CD4-positive, alpha-beta T cell (primary cell): ENCODE data around the gene GRIPAP1. TPM values are rescaled to one million over a fixed set of nuclear protein-coding genes. Genes with fewer than 3 reads are reported as not detected.

Source experiments
- ATAC-seq: fragments of 200-7000 bp; cut with Tn5 transposase; one replicate; pipeline ENCODE4 v1.10.0; 2022; ENCODE audit warnings: mild to moderate bottlenecking; ENCODE audit not compliant: poor library complexity
- CTCF ChIA-PET: fragments of 350-600 bp; sonication (Branson Sonifier 250); formaldehyde crosslinking; loops from one replicate; lab custom pipeline; 2021; ENCODE audit warnings: antibody characterized with exemption, inconsistent platforms; lab: Charles Lee
- POLR2A ChIA-PET: fragments of 350-600 bp; sonication (Branson Sonifier 250); formaldehyde crosslinking; loops from one replicate; lab custom pipeline; 2021; ENCODE audit warnings: antibody characterized with exemption, inconsistent platforms; lab: Charles Lee
- DNase-seq, 14 experiments: peaks; one replicate each; pipeline ENCODE4 v3.0.0-alpha.2; 2013 to 2020; ENCODE audit warnings: mixed read lengths in 2 of 14
- H3K27ac ChIP-seq, 2 donors: one replicate each; pipeline versions ENCODE4 v1.5.1 to v1.7.0; 2013; ENCODE audit warnings: low read length in 2 of 2, low read depth in 1 of 2, mild to moderate bottlenecking in 1 of 2
- H3K27me3 ChIP-seq, 2 experiments: 1 replicate in 1 of 2; 2 replicates in 1 of 2; pipeline versions ENCODE4 v1.6.1 to v1.7.0; 2013; ENCODE audit warnings: low read length in 2 of 2, control low read depth in 1 of 2, mild to moderate bottlenecking in 1 of 2, moderate library complexity in 1 of 2; ENCODE audit not compliant: insufficient read depth in 2 of 2, control insufficient read depth in 1 of 2
- H3K36me3 ChIP-seq: one replicate; pipeline ENCODE4 v1.6.1; 2013; ENCODE audit warnings: low read length, control low read depth; ENCODE audit not compliant: insufficient read depth
- H3K4me1 ChIP-seq: one replicate; pipeline ENCODE4 v1.6.1; 2013; ENCODE audit warnings: low read length, control low read depth; ENCODE audit not compliant: insufficient read depth
- H3K4me3 ChIP-seq: one replicate; pipeline ENCODE4 v1.5.1; 2013; ENCODE audit warnings: mild to moderate bottlenecking, low read length, moderate library complexity
- H3K9me3 ChIP-seq, 2 experiments: 1 replicate in 1 of 2; 2 replicates in 1 of 2; pipeline versions ENCODE4 v1.6.1 to v1.7.0; 2013; ENCODE audit warnings: low read length in 2 of 2, mild to moderate bottlenecking in 2 of 2, control low read depth in 1 of 2, moderate library complexity in 1 of 2; ENCODE audit not compliant: control insufficient read depth in 1 of 2, insufficient read depth in 1 of 2
- H3K27ac Mint-ChIP-seq: one replicate; pipeline ENCODE4 v1.8.0; 2020; ENCODE audit warnings: mixed read lengths
- H3K27me3 Mint-ChIP-seq: one replicate; pipeline ENCODE4 v1.8.0; 2021; ENCODE audit warnings: mixed read lengths
- H3K36me3 Mint-ChIP-seq: one replicate; pipeline ENCODE4 v1.8.0; 2021; ENCODE audit warnings: low read depth, mixed read lengths
- H3K4me1 Mint-ChIP-seq: one replicate; pipeline ENCODE4 v1.8.0; 2021; ENCODE audit warnings: low read depth, mixed read lengths
- H3K4me3 Mint-ChIP-seq: one replicate; pipeline ENCODE4 v1.8.0; 2020; ENCODE audit warnings: mild to moderate bottlenecking, mixed read lengths
- H3K9me3 Mint-ChIP-seq: one replicate; pipeline ENCODE4 v1.8.0; 2020; ENCODE audit warnings: mixed read lengths
- CTCF ChIP-seq: fragments of 200-600 bp; IDR thresholded peaks from one replicate; pipeline ENCODE4 v1.8.0; 2022; ENCODE audit warnings: antibody characterized with exemption, mild to moderate bottlenecking
- intact Hi-C, 2 experiments: fragments of 100-400 bp; cut with DNase I in 1 of 2; cut with micrococcal nuclease in 1 of 2; formaldehyde crosslinking; loops; one replicate each; pipeline versions ENCODE4 v1.15.1 to v1.9.0; 2023 to 2025; cut with DNase I, micrococcal nuclease
- total RNA-seq, 174 experiments: library from RNA in 2 of 174; stranded (reverse) in 2 of 174; gene quantifications; one replicate each; pipeline ENCODE4 v1.2.3 and lab custom pipeline; 2021 to 2026

The GRIPAP1 gene
- total RNA-seq, 2 experiments from 2014 or later = 100 to 101 TPM

- Histone ChIP-seq H3K36me3 (peaks cover 54% of the 10 kb centered on the region), H3K27ac (no peak overlapping the region), H3K4me1 (peaks cover 64% of the 10 kb centered on the region), H3K27me3 (no peaks in the 10 kb centered on the region), H3K4me3 (no peak overlapping the region), H3K9me3 (no peaks in the 10 kb centered on the region)
- DNase-seq = peak in 1 of 14 experiments; percentile 10
- H3K4me1 Mint-ChIP-seq = peaks cover 39% of the 10 kb centered on the region
- TF ChIP-seq CTCF = no peak
- peak overlapping the region; percentile 58 for H3K4me3 Mint-ChIP-seq
- ChIA-PET POLR2A (interaction anchor here (1.8 to 11.7 kb wide), 2 partner anchors 12 to 16 kb away, joined by 5 to 335 read pairs; partner anchors contain the start of gene SLC35A2), CTCF (no interaction called here)
- no peak for ATAC-seq
- intact Hi-C loops = no loop called here
- H3K27ac Mint-ChIP-seq = peak overlapping the region; percentile 85
- no peaks in the 10 kb centered on the region for H3K27me3 Mint-ChIP-seq
- no peaks in the 10 kb centered on the region for H3K9me3 Mint-ChIP-seq
- peaks cover 66% of the 10 kb centered on the region for H3K36me3 Mint-ChIP-seq
Measured at GRCh38 chrX:48923771-48924170, 78.3 kb downstream of the GRIPAP1 start.

Other genes starting within 250 kb of the GRIPAP1 start
- not detected for gene GLOD5, start 240.5 kb downstream of the GRIPAP1 start, total RNA-seq
- not detected for gene GATA1, start 215.7 kb downstream of the GRIPAP1 start, total RNA-seq
- gene HDAC6, start 200.2 kb downstream of the GRIPAP1 start, total RNA-seq = 10 to 100 TPM; 95.2 to 95.7 TPM
- gene ERAS, start 175.8 kb downstream of the GRIPAP1 start, total RNA-seq = not detected
- gene PCSK1N, start 166.7 kb downstream of the GRIPAP1 start, total RNA-seq = 1 to 10 TPM; 3.5 to 4.9 TPM
- 10 to 100 TPM; 40.0 to 40.3 TPM for gene TIMM17B, start 104.5 kb downstream of the GRIPAP1 start, total RNA-seq
- gene PQBP1, start 104.3 kb downstream of the GRIPAP1 start, total RNA-seq = 10 to 100 TPM; 73.0 to 76.6 TPM
- gene SLC35A2, start 90.6 kb downstream of the GRIPAP1 start, total RNA-seq = 10 to 100 TPM; 19.1 to 21.8 TPM
- gene PIM2, start 83.2 kb downstream of the GRIPAP1 start, total RNA-seq = 100 to 1,000 TPM; 212 to 225 TPM
- 10 to 100 TPM; 81.3 to 92.1 TPM for gene OTUD5, start 44.7 kb downstream of the GRIPAP1 start, total RNA-seq
- 1 to 10 TPM; 1.5 to 2.7 TPM for gene KCND1, start 30.4 kb downstream of the GRIPAP1 start, total RNA-seq
- 10 to 100 TPM; 38.6 to 40.9 TPM for gene TFE3, start 41.1 kb upstream of the GRIPAP1 start, total RNA-seq
- gene CCDC120, start 56.7 kb upstream of the GRIPAP1 start, total RNA-seq = 10 to 100 TPM; 11.5 to 12.2 TPM
- 10 to 100 TPM; 17.1 to 21.0 TPM for gene PRAF2, start 71.7 kb upstream of the GRIPAP1 start, total RNA-seq
- 10 to 100 TPM; 74.8 to 78.7 TPM for gene WDR45, start 77.6 kb upstream of the GRIPAP1 start, total RNA-seq
- 1 to 10 TPM; 8.9 to 9.6 TPM for gene GPKOW, start 121.5 kb upstream of the GRIPAP1 start, total RNA-seq
- under 1 TPM; 0.89 to 0.93 TPM for gene MAGIX, start 160.5 kb upstream of the GRIPAP1 start, total RNA-seq
- 100 to 1,000 TPM; 124 to 128 TPM for gene PLP2, start 169.6 kb upstream of the GRIPAP1 start, total RNA-seq
- gene PRICKLE3, start 184.1 kb upstream of the GRIPAP1 start, total RNA-seq = 1 to 10 TPM; 1.8 to 2.3 TPM
- gene SYP, start 197.9 kb upstream of the GRIPAP1 start, total RNA-seq = under 1 TPM; 0.17 to 0.69 TPM
- 1 to 10 TPM; 1.1 to 1.2 TPM for gene CACNA1F, start 231.1 kb upstream of the GRIPAP1 start, total RNA-seq
- gene CCDC22, start 233.2 kb upstream of the GRIPAP1 start, total RNA-seq = 10 to 100 TPM; 12.7 to 15.8 TPM